ENCODE results near the gene DNMT1.
"Not testable (repeated sequence)": the region's sequence is repeated elsewhere in the genome, so short reads cannot be mapped to it uniquely, and the experiment has no call there.

DNMT1 gene

DNA sequence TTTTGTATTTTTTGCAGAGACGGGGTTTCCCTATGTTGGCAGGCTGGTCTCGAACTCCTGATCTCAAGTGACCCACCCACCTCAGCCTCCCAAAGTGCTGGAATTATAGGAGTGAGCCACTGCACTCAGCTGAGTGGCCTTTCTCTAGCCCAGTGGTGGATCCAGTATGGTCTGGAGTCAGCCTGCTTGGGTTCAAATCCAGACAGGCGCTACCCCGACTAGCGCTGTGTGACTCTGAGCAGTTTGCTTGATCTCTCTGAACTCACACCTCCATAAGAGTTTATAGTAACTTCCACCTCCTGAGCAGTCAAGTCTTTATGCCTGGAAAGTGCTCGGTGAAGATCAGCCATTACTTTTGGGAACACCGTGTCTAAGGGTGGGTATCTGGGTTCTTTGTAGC is 25.9 kb upstream of the DNMT1 start:
- no peak for DNase-seq (ENCODE audit: low read depth)

GRCh38 chr19:10219678-10220077 is 24.9 kb upstream of the DNMT1 start:
- DNase-seq (ENCODE audit: low read depth), result no peak

- no peak for DNase-seq (ENCODE audit: low read depth)
Measured at GRCh38 chr19:10217085-10217484, 22.3 kb upstream of the DNMT1 start.

GRCh38 chr19:10214784-10215183 is 20.0 kb upstream of the DNMT1 start:
- DNase-seq (ENCODE audit: low read depth), result no peak

DNA sequence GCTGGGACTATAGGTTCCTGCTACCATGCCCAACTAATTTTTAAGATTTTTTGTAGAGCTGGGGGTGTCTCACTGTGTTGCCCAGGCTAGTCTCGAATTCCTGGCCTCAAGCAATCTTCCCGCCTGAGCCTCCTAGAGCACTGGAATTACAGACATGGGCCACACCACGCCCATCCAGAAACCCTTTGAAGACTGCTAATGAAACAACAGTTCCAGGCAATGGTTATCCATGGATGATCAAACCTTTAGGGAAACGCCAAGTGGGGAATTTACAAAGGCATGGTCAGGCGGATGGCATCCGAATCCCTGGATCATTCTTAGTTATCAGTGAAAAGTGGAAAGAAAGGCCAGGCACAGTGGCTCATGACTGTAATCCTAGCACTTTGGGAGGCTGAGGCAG is 16.9 kb upstream of the DNMT1 start:
- DNase-seq (ENCODE audit: low read depth), result no peak

DNA sequence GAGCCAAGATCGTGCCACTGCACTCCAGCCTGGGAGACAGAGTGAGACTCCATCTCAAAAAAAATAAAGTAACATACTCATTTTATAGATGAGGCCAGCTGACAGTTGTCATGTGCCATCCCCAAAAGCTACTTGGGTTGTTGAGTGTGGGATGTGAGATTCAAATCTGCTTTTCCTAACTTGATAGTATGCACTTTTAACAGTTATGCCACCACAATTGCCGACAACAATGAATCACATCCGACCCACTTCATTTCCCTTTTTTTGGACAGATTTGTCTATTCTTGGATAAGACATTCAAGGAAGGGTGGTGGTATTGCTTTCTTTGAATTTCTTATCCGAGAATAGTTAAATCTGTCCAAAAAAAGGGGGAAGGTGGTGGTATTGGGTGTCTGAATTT is 16.3 kb upstream of the DNMT1 start:
- DNase-seq (ENCODE audit: low read depth), result no peak

DNA sequence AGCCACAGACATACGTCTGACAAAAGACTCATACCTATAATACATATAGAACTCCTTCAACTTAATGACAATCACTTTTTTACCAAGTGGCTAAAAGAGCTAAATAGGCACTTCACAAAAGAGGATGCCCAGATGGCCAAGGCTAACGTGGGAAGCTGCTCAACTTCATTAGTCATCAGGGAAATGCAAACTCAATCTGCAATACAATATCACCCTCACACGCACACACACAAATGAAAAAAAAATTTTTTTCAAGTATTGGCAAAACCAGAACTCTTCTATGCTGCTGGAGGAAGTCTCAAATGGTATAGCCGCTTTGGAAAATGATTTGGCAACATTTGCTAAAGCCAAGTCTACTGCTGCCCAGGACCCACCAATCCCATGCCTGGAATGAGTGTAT is 14.6 kb upstream of the DNMT1 start:
- no peak for DNase-seq (ENCODE audit: low read depth)

DNA sequence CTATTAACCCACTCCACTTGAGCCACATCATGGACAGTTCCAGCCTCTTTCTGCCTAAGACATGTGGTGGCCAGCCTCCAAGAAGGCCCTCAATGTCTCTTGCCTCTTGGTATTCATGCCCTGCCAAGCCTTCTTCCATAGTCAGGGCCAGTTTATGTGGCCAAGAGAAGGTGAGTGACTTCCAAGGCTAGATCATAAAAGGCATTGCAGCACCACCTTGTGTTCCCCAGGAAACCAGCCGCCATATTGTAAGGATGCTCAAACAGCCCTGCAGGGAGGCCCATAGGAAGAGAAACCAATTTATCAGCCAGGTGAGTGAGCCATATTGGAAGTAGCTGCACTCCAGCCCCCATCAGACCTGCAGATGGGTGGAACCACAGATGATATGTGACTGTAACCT is 12.3 kb upstream of the DNMT1 start:
- DNase-seq (ENCODE audit: low read depth), result no peak

DNA sequence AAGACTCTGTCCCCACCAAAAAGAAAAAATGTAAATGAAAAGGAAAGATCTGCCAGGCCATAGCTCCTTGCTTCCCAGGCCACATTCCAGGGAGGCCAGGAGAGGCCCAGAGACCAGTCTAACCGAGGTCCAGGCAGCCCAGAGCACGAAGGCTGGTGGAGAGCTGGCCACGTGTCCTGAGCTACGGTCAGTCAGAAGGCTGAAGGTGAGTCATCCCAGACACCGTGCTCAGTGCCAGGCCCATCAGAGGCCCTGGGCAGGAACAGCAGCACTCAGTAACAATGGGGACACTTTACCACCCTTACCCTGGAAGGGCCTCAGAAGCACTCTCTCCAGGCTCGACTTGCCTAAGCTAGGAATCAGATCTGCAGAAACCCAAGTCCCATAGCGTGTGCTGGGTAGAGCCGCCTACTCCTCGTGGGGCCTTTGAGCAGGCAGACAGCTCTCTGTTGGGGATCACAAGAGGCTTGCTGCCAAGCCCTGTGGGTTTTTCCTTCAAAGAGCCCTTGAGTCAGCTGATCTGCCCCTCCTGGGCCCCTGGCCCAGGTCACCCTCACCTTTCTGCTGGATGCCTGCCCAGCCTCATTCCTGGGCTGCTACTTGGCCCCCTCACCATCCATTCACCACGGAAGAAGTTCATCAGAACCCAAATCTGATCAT is 11.6 kb upstream of the DNMT1 start:
- no peak for DNase-seq (ENCODE audit: low read depth)

- DNase-seq (ENCODE audit: low read depth), result no peak
Measured at GRCh38 chr19:10205636-10206035, 10.9 kb upstream of the DNMT1 start.

DNA sequence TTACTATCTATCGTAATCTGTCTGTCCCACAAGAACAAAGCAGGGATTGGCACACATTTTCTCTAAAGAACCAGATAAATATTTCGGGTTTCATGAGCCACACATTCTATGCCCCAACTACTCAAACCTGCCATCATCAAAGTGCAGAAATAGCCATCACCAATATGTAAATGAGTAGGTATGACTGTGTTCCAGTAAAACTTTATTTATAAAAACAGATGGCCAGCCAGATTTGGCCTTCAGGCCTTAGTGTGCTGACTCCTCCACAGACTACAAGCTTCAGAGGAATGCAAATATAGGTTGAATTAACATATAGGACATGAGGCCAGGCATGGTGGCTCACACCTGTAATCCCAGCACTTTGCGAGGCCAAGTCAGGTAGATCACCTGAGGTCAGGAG is 8.9 kb upstream of the DNMT1 start:
- DNase-seq (ENCODE audit: low read depth), result no peak

GRCh38 chr19:10201176-10201575 is 6.4 kb upstream of the DNMT1 start:
- no peak for DNase-seq (ENCODE audit: low read depth)

GRCh38 chr19:10200101-10200500 is 5.3 kb upstream of the DNMT1 start:
- not testable (repeated sequence) for DNase-seq (ENCODE audit: low read depth)

DNA sequence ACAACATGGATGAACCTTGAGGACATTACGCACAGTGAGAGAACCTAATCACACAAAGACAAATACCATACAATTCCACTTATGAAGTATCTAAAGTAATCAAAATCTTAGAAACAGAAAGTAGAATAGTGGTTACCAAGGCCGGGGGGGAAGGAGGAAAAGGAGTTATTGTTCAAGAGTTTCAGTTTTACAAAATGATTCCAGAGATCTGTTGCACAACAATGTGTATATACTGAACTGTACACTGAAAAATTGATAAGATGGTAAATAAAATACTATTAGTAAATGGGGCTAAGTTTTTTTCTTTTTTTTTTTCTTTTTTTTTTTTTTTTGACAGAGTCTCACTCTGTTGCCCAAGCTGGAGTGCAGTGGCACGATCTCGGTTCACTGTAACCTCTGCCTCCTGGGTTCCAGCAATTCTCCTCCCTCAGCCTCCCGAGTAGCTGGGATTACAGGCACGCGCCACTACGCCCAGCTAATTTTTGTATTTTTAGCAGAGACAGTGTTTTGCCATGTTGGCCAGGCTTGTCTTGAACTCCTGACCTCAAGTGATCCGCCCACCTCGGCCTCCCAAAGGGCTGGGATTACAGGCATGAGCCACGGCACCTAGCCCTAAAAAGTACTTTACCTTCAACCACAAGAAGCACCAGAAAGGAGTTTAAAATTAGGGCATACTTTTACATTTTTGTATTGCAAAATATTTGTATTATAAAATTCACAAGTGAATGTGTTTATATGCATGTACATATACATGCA is 4.3 kb upstream of the DNMT1 start:
- not testable (repeated sequence) for DNase-seq (ENCODE audit: low read depth)

GRCh38 chr19:10195199-10195519 is 406 bp upstream of the DNMT1 start:
- no peak for DNase-seq (ENCODE audit: low read depth)

- no peak for DNase-seq (ENCODE audit: low read depth)
Measured at GRCh38 chr19:10193790-10194499, 808 bp downstream of the DNMT1 start.

DNA sequence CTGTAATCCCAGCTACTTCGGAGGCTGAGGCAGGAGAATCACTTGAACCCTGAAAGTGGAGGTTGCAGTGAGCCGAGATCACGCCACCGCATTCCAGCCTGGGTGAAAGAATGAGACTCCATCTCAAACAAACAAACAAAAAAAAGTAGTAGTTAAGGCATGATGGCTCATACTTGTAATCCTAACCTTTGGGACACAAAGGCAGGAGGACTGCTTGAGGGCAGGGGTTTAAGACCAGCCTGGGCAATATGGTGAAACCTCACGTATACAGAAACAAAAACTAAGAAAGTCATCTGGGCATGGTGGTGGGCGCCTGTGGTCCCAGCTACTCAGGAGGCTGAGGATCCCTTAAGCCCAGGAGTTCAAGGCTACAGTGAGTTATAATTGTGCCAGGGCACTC is 1.8 kb downstream of the DNMT1 start:
- no peak for DNase-seq (ENCODE audit: low read depth)

DNA sequence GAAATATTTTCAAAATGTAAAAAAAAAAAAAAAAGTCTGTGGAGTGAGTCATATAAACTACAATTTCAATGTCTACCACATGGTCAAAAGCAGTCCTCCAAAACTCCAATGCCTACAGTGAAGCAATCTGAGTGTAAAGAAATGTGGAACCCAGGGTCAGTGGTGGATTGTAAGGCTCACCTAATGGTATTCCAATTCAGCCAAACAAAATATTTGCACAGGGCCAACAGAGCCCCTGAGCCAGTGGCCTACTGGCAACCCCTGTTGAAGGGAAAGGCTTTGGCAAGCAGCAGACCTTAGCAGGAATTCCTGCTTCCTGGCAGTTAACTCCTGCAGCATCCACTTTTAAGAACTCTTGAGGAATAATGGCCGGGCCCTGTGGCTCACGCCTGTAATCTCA is 3.4 kb downstream of the DNMT1 start:
- peak; percentile 77 for DNase-seq (ENCODE audit: low read depth)

DNA sequence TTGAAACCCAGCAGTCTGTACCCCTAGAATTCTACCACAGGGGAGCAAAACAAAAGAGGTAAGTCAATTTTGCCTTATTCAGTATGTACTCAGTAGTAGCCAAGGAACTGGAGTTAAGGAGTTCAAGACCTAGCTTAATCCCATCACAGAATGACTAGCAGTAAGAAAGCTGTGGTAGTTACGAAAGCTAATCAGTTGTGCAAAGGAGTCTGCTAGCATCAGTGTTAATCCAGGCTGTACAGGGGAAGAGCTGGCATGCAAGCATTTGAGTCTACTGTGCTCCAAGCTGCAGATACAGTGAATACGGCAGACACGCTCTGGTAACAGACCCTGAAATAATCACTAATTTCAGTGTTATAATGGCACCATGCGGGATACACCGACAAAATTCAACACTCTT is 4.7 kb downstream of the DNMT1 start:
- no peak for DNase-seq (ENCODE audit: low read depth)

DNA sequence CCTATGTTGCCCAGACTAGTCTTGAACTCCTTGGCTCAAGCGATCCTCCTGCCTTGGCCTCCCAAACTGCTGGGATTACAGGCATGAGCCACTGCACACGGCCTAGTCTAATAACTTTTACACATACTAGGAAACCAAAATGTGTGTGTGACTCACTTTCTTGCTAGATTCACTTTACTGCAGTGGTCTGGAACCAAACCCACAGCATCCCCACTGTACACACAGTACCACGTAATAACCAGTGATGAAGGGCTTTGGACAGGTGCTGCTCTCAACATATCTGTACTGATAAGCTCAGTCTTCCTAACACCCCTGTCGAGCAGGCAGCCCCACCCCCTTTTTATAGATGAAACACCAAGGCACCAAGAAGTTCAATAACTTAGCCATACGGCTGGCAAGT is 5.1 kb downstream of the DNMT1 start:
- no peak for DNase-seq (ENCODE audit: low read depth)

DNA sequence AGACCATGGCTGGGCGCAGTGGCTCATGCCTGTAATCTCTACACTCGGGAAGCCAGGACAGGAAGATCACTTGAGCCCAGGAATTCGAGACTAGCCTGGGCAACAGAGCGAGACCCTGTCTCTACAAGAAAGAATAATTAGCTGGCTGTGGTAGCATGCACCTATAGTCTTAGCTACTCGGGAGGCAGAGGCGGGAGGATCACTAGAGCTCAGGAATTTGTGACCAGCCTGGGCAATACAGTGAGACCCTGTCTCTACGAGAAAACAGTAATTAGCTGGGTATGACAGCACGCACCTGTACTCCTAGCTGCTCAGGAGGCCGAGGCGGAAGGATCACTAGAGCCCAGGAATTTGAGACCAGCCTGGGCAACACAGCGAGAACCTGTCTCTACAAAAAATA is 7.4 kb downstream of the DNMT1 start:
- no peak for DNase-seq (ENCODE audit: low read depth)

- DNase-seq (ENCODE audit: low read depth), result no peak
Measured at GRCh38 chr19:10184636-10185035, 10.1 kb downstream of the DNMT1 start.

DNA sequence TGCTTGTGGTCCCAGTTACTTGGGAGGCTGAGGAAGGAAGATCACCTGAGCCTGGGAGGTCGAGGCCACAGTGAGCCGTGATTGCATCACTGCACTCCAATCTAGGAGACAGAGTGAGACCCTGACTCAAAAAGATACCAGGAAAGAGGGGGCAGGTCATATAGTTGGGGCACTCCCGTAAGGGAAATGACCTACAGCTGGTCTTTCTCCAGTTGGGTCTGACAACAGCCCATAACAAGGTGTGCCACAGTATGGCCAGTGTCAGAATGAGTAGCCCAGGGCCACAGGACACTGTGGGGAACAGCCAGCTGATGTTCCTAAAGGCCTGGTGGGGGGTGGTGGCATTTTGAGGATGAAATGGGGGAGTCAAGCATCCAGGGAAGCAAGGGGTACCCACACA is 10.8 kb downstream of the DNMT1 start:
- no peak for DNase-seq (ENCODE audit: low read depth)

- DNase-seq (ENCODE audit: low read depth), result no peak
Measured at GRCh38 chr19:10182847-10183246, 11.9 kb downstream of the DNMT1 start.
